HS-5 (cell line): ENCODE results near the gene TCERG1L.

Source experiments
- DNase-seq: peaks from one replicate; pipeline ENCODE4 v3.0.0-alpha.2; 2012; ENCODE audit warnings: low read depth

TCERG1L gene

GRCh38 chr10:131207176-131207575, 104.3 kb downstream of the TCERG1L start:
- DNase-seq: no peak

DNA sequence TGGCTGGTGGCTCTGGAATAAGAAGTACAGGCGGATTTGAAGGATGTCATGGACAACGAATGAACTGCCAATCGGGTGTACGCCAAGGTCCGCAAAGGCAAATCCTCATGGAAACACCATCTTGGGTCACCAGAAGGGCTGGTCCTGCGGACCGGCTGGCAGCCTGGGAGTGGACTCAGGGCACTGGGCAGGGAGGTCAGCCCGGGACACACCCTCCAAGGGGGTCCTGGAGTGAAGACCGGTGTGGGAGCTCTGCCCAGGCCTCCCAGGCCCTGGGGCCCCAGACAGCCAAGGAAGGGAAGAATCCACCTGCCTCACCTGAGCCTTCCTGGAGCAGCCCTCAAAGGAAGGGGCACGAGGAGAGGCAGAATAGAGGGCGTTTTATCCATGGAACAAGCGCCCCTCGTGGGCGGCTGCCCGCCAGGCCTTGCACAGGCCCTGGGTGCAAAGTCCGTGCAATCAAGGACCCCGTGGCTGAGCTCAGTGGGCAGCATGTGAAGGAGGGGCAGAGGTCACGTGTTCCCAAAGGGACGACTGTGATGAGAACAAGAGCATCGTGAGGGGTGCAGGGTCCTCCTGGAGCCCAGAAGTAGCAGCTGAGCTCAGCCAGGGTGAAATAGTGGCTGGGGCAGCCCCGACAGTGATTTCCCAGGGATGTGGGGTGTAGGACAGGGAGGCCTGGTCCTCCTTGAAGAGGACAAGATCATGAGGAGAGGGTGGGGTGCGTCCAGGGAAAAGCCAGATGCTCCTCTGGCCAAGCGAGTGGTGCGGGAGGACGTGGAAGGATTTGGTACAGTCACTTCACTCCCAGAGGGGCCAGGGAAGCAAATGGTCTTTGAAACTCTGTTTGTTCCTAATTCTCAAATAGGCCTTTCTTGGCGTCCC, 105.2 kb downstream of the TCERG1L start:
- DNase-seq: no peak

DNA sequence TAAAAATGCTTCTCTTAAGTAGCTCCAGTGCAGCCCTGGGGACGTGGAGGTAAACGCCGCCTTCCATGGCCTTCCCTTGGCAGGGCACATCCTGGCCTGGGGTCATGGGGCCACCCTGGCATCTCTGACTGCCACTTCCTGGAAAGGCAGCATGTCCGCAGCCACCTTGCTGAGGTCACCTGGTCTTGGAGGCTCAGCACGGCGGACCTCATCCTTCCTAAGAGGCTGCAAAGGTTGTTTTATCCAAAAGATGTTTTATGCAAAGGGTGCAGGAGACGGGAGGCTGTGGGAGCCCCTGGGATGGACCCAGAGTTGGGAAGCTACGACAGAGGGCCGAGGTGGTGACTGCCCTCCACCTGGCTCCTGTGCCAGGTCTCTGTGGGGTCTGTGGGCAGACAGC, 106.0 kb downstream of the TCERG1L start:
- DNase-seq: no peak

GRCh38 chr10:131204406-131205152, 106.9 kb downstream of the TCERG1L start:
- no peak for DNase-seq

GRCh38 chr10:131203456-131204357, 107.8 kb downstream of the TCERG1L start:
- no peak for DNase-seq

GRCh38 chr10:131202990-131203389, 108.5 kb downstream of the TCERG1L start:
- DNase-seq: no peak

DNA sequence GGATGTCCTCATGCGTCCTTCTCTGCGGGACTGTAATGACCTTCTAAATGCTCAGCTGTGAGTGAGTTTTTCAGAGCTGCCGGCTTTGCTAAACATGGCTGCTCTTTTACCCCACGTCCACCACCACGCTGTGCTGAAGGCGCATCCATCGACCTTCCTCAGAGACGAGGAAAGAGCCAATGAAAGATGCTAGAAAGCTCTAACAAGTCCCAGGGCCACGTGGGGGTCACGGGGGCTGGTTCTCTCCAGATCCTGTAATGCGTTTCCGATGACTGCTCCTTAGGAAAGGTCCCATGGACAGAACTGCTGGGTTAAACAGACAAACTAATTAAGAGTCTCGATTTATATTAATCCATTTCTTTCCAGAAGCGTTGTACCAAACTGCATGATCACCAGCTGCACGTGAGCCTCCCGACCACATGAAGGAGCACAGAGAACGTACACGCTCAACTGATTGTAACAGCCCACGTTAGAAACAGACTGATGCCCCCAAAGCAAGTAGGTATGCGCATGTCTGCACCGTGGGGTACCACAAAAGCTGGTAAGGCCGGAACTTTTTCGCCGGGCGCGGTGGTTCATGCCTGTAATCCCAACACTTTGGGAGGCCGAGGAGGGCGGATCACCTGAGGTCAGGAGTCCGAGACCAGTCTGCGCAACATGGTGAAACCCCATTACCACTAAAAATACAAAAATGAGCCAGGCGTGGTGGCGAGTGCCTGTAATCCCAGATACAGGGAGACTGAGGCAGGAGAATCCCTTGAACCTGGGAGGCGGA, 109.6 kb downstream of the TCERG1L start:
- no peak for DNase-seq

DNA sequence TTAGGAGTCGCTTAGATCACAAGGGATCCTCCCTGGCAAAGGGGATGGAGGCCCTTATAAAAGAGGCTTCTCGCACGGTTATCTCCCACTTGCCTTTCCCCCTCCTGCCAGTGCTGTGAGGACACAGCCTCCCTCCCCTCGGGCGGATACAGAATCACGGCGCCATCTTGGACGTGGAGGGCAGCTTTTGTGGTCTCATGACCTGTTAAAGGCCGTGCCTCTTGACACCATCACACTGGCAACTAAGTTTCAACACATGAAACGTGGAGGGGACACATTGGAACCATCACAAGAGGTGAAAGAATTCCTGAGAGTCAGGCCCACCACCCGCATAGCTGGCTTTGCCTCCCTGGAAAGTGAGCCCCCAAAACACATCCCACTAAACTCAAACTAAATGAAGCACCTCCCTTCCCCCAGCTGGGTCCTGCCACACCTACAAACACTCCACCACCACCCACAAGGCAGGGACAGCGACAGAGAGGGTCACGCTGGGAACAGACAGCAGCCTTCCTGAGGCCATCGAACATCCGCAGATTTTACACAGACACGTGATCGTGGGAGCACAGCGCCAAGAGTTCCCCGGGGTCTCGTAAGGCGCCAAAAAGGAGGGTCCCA, 110.6 kb downstream of the TCERG1L start:
- no peak for DNase-seq

DNA sequence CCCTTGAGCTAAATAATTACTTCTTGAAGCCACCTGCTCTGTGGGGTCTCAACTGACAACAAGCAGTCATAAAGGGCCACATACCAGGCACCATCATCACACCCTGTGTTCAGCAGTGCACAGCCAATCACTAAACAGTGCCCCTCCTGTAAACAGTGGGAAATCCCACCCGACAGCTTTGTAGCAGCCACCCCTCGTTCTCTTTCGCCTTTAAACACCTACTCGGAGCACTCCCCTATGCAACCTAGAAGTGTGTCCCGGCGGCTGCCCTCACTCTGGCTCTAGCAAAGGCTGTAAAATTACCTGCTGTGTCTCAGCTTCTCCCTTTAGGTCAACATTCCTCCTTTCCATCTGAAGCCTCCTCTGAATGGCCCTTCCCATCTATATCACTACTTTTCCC, 111.9 kb downstream of the TCERG1L start:
- DNase-seq: no peak

DNA sequence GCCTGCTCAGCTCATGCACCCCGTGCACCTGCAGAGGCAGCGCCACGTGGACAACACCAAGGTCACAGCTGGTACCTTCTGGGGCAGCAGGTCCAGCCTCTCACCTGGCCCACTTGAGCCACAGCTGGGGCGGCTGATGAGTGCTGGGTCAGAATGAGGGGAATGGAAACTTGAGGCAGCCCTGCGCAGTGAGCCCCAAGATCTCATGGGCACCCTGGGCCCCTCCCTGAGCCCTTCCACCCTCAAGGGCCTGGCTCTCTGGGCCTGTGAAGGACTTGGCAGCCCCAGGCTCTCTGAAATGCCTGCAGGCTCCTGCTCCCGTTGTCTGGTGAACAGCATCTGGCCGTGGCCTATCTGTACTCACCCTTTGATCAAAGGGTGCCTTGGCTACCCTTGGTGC, 112.7 kb downstream of the TCERG1L start:
- no peak for DNase-seq

GRCh38 chr10:131198401-131198800, 113.1 kb downstream of the TCERG1L start:
- no peak for DNase-seq

- DNase-seq: no peak
These were observed 115.2 kb downstream of the TCERG1L start for GRCh38 chr10:131196176-131196885.

DNA sequence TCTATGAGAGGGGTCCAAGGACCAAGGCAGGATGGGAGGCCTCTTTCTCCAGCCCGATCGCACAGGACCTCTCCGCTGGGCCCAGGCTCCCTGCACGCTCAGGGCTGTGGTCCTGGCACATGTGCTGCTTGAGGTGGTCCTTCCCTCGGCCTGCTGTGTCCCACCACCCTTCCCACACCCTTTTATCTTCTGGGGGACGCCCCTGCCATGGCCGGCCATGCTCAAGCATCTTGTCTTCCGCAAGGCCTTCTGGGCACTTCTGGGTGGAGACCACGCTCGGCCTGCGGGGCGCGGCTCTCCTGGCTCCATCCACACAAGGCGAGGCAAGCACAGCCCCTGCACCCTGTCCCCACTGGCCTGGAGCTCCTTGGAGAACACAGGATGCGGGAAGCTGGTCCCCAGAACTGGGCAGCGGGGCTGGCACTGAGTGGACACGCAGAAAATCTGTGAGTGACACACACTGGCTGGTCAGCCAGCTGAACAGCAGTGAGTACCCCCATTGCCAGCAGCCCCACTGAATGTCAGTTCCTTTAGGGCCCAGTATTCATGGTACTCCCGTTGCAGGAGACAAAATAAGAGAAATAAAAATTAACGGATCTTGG, 115.9 kb downstream of the TCERG1L start:
- no peak for DNase-seq

GRCh38 chr10:131195116-131195515, 116.4 kb downstream of the TCERG1L start:
- DNase-seq: no peak

- DNase-seq: no peak
These were observed 117.6 kb downstream of the TCERG1L start for GRCh38 chr10:131193923-131194322.

- no peak for DNase-seq
These were observed 123.0 kb downstream of the TCERG1L start for GRCh38 chr10:131188494-131188893.

DNA sequence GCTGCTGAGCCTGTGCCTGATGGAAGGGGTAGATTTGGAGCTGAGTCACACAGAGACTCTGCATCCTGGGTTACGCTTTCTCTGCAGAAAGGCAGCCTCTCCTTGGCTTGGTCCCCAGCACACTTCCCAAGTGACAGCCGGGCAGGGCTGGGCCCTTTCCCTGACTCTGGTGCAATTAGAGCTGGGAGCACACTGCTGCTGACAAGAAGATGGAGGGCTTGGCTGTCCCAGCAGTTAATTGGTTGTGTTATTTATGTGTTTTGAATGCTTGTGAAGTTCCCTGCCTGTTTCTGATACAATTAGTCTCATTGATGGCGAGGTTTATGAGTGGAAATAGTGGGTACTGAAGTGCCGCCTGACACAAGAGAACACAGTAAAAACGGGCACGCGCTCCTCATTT, 123.6 kb downstream of the TCERG1L start:
- DNase-seq: no peak

DNA sequence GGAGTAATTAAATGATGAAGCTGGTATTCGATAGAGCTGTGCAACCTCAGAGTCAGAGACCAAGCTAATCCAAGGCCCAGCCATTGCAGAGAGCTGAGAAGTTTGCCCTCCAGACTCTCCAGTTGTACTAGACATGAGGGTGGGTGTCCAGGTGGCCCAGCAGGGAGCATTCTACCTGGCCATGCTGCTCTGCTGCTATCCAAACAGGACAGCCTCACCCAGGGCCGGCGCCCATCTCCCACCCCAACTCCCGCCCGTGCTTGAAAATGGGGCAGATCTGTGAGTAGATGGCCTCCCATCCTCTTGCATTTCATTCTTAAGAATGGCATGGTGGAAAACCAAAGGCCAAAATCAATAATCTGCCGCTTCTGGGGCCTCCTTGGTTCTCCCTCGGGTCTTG, 124.2 kb downstream of the TCERG1L start:
- DNase-seq: no peak

DNA sequence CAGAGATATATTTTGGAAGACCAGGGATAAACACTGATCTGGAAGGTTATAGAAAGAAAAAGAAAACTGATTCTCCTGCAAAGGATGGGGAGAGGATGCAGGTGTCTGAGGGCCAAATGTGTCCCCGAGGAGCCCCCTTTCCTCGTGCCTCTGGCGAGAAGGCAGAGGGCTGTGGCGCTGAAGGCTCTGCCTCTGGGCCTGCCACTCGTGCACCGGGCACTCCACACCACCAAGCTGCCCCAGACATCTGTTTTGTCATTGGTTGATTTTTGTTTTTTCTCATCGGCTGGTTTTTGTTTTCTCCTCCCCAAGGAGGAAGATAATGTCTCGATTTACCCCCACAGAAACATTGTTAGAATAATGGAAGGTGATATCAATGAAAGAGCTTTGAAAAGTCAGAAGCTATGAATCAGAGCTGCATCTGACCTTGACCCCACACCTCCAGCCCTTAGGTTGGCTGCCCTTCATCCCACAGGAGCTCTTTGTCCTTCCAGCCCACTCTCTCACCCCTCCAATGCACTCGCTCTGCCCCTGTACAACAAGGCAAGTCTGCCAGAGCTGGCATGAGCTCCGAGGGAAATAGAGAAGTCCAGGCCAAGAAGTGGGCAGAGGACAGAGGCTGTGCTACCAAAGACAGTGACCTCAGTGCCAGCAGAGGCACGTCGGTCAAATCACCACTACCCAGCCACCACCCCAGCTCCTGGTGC, 124.8 kb downstream of the TCERG1L start:
- no peak for DNase-seq
